Effector CD4-positive, alpha-beta T cell (primary cell): Measurements from ENCODE around the gene MGAT5.

ENCODE experiments used
- DNase-seq: peaks from one replicate; pipeline ENCODE4 v3.0.0-alpha.2; 2020

MGAT5 gene

DNA sequence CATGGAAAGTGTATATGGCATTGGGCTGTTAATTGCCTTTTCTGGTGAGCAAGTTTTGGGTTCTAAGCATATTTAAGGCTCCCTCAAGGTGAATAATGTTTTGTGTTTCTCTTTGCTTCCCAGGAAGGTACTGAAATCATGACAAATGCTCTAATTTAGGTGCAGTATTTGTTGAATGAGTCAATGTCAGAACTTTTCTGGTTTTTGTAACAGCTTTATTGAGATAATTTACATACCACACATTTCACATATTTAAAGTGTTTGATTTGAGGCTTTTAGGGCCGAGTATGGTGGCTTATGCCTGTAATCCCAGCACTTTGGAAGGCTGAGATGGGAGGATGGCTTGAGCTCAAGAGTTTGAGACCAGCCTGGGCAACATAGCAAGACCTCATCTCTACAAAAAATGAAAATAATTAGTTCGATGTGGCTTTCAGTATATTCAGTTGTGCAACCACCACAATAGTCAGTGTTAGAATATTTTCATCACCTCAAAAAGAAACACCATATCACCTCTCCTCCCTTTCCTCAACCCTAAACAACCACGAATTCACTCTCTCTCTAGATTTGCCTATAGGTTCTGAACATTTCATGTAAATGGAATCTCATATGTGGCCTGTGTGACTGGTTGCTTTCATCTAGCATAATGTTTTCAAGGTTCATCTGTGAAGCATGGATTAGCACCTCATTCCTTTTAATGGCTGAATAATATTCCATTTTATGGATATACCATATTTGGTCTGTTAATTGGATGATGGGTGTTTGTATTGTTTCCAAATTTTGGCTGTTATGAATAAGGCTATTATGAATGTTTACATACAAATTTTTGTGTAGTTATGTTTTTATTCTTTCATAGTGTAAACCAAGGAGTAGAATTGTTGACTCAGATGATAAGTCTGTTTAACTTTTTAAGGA, 54.9 kb downstream of the MGAT5 start:
- no peak for DNase-seq

DNA sequence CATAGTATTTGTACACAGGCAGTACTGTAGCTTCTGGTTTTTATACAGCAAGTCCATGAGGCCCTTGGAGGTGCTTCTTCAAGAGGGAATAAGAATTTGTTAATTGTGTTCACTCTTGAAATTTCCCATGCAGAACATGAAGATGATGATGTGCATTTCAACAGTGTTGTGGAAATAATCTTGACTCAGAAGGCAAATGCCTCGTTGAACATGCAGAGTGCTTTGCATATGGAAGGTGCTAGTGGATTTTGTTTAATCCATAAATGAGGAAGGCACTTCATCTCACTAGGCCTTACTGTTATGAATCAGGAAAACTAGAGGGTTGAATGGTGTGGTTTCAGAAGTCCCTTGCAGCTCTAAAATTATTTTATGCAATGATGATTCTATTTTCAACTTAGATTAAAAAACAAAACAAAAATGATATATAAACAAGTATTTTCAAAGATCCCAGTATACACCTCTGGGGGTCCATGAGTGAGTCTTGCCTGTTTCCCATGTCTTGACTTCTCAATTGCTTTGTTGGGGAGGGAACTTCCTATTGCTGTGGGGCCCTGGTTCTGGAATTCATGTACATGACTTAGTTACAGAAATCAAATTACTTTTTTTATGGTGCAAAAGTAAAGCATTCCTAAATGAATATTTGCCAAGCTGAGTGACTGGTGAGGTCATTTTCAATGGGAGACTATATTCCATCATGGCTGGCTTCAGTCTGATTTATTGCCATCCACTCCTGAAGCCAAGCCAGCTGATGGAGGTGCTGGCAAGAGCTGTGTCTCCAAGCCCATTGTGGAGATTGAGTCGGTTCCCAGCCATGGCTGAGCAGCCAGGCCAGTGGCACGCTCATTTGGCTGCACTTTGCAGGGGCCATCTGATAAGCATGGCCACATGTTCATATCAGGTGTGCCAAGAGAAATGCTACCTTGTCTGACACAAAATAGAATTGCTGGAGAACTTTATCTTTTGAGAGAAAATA, 56.5 kb downstream of the MGAT5 start:
- DNase-seq = no peak

DNA sequence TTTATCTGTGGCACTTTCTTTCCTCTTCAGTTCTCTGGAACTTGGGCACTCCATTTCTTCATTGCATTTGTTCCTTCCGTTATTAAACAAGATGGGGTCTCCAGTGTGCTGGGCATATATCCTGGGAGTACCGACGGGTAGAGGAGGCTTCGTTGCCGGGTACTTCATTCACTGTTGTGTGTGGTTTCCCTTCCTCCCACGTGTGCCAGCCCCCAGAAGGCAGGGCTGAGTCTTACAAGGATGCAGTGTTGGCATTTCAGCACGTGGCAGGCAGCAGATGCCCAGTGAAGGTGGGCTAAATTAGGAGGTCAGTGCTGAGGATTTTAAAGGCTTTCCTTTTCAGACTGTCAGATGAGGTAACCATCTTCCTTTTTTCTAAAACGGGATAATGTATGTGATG, 58.6 kb downstream of the MGAT5 start:
- DNase-seq = no peak

DNA sequence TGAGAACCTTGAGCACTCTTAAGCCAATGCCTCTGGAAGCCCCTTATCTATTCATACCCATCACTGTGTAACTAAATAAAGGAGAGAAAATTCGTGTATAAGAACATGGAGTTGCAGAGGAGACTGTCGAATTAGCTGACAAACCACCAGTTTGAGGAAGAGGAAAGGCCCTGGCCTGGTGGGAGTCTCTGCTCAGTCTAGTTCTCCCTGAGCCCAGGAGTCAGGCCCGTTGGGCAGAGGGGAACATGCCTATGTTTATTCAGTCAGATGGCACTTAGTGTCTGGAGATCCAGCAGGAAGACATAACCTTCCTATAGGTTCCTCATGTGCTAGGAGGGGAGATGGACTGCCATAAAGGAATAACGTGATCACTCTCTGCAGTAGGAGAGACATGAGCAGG, 60.3 kb downstream of the MGAT5 start:
- no peak for DNase-seq

DNA sequence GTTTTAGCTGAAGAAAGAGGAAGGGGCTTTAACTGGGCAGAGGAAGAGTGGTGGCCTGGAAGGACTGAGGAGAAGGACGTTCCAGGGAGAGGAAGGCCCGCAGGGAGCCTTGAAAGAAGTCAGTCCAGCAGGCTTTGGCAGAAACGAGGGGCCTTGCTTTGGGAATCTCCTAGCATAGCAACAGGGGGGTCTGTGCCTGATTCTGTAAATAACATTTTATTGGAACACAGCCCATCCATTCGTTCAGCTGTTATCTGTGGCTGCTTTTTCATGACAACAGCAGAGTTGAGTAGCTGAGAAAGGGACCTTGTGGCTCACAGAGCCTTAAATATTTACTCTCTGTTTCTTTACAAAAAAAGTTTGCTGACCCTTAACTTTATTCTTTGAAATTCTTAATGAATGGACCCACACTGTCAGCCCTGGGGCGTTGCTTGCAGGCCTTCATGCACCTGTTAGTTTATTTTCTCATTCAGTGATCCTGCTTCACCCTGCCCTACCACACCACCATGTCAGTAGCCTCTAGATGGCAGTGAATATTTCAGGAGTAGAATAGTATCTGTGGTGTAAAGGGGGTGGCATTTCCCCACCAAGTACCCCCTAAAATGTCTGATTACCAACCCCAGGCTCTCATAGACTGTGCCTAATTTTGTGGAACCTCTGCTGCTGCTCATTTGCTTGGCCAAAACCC, 61.0 kb downstream of the MGAT5 start:
- DNase-seq = no peak

DNA sequence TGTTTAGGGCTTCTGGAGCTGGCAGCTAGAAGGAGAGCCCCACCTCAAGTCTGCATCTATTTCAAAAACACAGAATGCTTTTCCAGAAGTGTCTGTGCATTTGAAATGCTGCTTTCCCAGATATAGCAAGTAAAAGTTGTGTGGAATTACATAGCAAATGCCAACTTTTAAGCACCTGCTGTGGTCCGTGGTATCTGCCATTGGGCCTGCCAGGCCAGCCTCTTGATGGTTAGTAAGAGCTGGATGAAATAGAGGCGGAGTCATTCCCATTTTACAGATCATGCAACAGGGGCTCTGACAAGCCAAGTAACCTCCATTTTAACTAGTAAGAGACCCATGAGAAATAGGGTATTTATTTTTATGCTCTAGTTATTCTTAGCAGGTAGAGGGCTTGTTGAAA, 61.6 kb downstream of the MGAT5 start:
- DNase-seq = no peak

DNA sequence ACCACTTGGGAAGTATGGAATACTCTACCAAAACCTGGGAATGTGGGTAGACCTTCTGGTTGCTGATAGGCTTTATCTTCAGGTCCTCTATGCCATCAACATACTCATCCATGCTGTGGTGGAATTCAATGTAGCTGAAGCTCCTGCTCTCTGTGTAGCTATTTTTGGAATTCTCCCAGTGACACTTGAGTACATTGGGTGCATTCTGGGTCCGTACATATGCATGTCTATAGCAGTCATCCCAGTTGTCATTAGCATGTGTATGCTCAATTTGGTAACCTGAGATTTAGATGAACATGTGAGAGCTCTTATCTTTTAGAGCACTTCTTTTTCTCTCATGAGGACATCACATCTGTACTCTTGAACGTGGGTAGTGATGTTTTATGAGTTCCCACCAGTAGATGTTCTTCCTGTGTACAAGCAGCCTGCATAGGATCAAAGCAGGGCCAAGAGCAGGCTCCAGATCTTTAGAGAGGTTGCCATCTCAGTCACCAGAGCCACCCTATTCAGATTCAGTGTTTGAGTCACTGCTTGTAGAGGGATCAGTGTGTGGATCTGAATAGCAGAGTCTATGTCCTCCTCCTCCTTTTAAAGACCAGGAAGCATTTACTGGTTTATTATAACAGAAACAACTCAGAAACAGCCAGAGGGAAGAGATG, 65.9 kb downstream of the MGAT5 start:
- DNase-seq = no peak

DNA sequence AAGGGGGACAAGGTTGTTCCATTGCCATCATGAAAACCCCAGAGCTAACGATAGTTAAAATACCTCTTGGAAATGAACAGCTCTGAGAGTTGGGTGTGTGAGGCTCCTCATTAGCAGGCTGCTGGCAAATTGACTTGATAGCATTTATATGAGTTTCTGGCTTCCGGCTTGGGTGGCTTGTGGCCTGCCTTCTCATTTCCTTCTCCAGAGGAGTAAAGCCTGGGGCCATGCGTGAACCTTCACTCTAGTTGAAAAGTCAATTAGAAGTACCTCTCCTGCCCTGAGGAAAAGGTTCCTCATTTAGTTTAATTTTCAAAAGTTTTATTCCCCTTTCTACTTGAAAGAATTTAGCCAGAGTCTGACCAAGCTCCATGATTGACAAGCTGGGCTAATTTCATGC, 67.1 kb downstream of the MGAT5 start:
- DNase-seq = peak; percentile 6

DNA sequence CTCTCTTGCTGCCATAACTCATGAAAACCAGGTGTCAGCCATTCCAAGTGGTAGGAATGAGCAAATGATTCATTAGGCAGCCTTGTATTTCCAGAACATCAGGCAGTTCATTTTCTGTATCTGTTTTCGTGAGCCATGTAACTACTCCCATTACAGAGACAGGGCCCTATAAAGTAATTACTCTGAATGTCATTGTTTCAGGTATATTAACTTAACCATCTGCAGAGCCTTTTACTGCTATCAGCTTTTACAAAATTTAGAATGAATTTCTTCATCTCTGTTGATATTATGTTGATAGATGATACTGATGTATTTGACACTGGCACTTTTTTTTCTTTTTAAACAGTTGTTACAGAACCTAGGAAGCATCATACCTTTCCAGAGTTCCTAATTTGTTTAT, 69.9 kb downstream of the MGAT5 start:
- no peak for DNase-seq

DNA sequence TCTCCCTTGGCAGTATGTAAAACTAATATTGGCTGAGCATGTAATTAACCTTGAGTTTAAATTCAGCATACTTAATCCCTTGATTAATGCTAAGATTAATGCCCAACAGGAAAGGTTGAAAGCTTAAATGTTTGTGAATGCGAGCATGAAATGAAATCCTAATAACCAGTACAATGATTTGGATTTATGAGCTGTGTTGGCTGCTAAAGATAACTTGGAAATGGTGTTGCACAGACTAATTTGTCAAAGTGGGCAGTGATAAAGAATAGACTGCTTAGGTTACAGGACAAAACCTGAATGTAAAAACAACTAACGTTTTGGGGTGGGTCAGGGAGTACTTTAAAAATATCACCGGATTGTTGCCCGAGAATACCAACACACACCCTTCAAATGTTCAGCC, 70.6 kb downstream of the MGAT5 start:
- no peak for DNase-seq

DNA sequence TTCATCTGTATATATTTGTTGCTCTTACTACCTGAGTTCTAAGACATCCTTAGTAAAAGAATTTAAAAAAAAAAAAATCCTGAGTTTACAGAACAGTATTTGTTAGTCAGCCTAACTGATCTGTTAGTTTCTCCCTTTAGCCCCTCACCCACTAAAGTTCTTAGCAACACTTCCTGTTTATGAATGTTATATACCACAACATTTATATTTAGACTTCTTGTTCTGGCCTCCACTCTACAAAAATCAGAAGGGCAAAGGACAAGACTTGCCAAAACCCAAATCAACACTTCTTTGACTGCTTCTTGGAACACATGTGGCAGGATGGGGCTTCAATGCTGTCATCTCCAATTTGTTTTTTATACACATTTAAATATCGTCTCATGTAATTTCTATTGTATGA, 71.1 kb downstream of the MGAT5 start:
- DNase-seq = no peak

DNA sequence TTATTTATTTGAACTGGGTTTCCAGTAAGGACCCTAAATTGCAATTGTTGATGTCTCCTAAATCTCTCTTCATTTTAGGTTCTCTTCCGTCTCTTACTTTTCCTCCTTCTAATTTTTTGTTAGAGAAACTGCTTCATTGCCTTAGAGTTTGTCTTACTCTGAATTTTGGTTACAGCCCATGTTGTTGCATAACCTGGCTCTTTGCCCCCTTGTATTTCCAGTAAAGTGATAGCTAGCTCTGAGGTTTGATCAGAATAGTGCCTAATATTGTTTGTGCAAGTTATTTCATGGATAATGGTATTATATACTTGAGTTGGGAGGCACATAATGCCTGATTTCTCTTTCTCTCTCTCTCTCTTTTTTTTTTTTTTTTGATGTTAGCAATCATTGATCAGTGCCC, 71.8 kb downstream of the MGAT5 start:
- no peak for DNase-seq

DNA sequence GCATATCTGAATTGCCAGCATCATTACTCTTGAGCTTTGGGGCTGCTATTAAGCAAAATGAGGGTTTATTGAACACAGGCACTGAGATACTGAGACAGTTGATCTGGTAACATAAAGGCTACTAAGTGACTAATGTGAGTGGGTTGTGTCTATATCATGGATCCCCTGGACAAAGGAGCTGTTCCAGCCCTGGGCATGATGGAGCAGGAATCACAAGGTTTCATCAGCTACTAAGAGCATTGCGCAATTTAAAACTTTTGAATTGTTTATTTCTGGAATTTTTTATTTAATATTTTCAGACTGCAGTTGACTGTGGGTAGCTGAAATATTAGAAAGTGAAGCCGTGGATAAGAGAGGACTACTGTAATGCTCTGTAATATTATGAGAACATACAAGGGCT, 73.5 kb downstream of the MGAT5 start:
- no peak for DNase-seq

DNA sequence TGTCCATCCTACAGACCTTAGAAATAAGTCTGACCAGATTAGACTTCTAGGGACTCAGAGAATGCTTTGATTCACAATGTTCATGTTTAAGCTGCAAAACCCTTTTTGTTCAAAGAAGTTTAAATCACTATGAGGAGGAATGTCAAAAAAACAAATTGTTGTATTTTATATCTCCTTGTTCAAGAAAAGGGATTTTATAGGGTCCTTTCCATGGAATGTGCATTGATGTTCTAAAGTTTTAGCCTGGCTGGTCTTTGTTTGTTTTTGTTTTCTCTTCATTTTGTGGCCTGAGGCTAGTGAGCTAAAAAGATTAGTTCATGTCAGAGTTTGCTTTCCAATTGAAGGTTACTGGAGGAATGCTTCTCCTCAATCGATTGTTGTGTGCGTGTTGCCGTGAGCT, 77.2 kb downstream of the MGAT5 start:
- DNase-seq = no peak

DNA sequence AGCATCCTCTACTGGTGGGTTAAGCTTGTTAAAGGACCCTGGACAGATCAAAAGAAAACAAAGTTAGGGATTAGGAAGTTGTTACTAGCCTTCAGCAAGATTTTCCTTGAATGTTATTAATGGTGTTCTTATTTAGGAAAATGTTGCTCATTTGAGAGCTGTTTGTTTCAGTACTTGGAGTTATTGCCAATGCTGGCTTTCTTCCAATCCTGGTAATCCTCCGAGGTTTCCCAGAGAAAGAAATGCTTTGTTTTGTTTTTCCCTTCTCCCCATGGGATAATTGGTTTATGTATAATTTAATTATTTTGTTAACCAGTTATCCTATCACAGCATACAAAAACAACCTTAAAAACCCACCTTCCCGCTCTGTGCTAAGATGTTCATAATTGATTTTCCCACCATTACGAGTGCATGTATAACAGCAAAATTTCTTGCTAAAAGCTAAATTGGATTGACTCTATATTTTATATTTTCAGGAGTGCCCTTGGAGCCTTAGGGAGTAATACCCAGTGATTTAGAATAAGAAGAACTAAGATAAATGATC, 79.8 kb downstream of the MGAT5 start:
- no peak for DNase-seq

DNA sequence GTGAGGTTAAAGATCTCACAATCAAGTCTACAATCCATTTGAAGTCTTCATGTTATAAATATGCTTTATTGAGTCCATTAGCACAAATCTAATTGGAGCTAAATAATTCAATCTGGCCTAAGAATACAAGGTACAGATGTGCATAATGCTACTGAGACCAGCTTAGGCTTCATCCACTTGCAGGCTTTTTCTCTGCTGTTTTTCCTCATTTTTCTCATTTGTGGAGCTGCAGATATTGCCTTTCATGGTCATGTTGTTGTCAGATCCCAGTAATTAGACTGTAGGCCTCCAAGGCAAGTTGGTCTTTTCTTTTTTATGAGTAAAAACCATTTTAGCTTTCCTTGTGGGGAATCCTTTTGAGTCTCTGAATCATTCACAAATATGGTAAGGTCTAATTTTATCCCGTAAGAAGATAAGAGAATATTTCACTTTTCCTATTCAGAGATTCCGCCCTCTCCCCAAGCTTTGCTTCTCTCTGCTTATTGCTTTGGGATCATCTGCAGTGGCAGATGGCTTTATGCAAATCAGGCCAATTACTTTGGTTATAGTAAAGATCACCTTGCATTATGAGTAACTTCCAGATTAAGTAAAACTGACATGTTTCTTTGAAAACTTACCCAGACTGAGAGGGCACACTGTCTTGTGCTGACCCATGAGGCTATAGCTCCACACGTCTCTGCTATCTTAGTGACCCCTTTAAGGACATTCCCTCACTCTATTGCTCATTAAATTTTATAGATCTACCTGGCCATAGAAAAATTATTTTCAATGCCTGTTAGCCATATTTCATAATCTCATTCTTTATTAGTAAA, 80.9 kb downstream of the MGAT5 start:
- DNase-seq = no peak

DNA sequence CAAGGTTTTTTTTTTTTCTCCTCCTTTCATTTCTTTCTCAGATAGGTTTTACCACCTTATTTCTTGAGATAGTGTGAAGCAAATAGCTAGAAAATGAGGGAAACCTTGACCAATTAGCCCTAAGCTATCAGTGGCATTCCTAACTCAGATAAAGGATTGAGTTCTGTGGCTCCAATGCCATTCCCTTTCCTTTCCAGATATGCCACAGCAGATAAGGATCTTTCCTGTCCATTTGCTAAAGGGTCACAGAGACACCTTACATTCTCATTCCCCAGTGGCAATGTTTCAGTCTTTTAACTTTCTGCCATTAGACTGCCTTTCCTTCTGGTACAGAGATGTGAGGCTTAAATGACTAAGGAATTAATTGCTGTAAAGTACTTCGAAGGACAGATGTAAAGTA, 81.7 kb downstream of the MGAT5 start:
- DNase-seq = no peak

DNA sequence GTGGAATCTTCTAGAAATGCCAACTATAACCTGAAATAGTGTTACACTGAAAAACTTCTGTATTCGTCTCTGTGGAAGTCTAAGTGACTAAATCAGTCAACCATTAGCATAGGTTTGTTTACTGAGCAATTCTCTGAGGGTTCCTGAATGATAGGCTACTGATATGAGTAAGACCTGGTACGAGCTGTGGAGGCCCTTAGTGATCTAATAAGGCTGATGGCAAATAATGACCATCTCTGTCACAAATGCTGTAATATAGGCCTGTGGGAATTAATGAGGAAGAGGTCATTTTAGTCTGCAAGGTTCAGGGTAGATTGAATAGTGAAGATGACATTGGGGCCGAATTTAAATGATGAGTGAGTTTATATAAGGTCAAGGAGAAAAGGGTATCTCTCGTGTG, 82.5 kb downstream of the MGAT5 start:
- no peak for DNase-seq

DNA sequence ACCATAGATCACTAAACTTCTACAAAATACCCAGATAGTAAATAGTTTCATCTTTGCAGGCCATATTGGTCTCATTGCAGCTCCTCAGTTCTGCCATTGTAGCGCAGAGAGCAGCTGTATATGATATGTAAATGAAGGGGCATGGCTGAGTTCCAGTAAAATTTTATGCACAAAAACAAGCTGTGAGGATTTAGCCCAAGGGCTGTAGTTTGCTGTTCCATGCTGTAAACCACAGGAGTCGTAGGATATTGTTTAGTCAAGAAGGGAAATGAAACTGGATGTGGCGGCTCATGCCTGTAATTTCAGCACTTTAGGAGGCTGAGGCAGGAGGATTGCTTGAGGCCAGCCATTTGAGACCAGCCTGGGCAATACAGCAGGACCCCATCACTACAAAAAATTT, 83.0 kb downstream of the MGAT5 start:
- no peak for DNase-seq

DNA sequence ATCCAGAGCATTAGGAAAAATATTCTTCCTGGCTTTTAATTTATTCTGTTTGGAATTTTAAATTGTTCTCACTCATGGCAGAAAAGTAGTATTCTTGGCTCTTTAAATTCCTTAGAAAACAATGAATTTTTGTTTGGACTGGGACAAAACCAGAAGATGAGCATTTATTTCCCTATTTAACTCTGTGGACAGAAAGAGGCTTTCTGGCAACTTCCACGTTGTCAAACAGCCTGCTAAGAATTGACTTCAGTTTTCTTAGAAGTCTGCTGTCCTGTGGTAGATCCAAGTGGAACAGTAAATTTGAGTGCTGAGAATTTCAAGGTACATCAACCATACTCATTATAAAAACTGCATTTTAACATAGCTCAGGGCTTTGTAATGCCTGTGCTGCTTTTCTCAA, 83.8 kb downstream of the MGAT5 start:
- no peak for DNase-seq

DNA sequence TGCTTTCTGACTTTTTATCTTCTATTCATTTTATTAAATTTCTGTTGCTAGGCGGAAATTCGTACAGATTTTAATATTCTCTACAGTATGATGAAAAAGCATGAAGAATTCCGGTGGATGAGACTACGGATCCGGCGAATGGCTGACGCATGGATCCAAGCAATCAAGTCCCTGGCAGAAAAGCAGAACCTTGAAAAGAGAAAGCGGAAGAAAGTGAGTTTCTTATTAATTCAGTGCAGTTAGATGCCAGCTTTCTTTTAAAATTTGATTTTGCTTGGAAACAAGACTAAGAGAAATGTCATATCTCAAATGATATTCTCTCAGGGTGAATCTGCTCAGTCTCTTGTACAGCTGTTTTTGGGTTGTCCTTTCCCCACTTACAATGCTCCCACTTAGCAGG, 84.3 kb downstream of the MGAT5 start:
- no peak for DNase-seq

DNA sequence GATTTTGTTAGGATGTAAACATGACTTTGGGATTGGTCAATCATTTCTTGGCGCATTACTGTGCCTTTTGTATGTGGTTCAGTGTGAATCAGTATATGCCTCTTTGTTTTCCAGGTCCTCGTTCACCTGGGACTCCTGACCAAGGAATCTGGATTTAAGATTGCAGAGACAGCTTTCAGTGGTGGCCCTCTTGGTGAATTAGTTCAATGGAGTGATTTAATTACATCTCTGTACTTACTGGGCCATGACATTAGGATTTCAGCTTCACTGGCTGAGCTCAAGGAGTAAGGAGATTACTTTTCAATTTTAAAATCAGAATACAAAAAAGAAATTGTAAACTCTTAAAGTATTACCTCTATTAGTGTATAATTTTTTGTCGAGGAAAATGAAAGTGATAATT, 87.6 kb downstream of the MGAT5 start:
- DNase-seq = no peak
